Colonic mucosa (tissue), 4 donors: ENCODE data around the gene ZNF691. TPM values are rescaled to one million over a fixed set of nuclear protein-coding genes. Genes with fewer than 3 reads are reported as not detected.

Experiments
- DNase-seq: peaks from one replicate; pipeline ENCODE4 v3.0.0-alpha.2; 2020
- H3K27ac ChIP-seq: fragments of 200-600 bp; one replicate; pipeline ENCODE4 v1.8.0; 2021
- H3K27me3 ChIP-seq: fragments of 200-600 bp; one replicate; pipeline ENCODE4 v1.8.0; 2021
- H3K36me3 ChIP-seq: fragments of 200-600 bp; one replicate; pipeline ENCODE4 v1.8.0; 2021
- H3K4me1 ChIP-seq: fragments of 200-600 bp; one replicate; pipeline ENCODE4 v1.8.0; 2021; ENCODE audit warnings: mild to moderate bottlenecking
- H3K4me3 ChIP-seq: fragments of 200-600 bp; one replicate; pipeline ENCODE4 v1.8.0; 2021
- H3K9ac ChIP-seq, 2 donors: one replicate each; pipeline ENCODE4 v1.7.0; 2013; ENCODE audit warnings: control low read depth in 2 of 2, low read depth in 2 of 2, low read length in 2 of 2
- H3K9me3 ChIP-seq: fragments of 200-600 bp; one replicate; pipeline ENCODE4 v1.8.0; 2021
- CTCF ChIP-seq: fragments of 200-600 bp; IDR thresholded peaks from one replicate; pipeline ENCODE4 v1.8.0; 2022; ENCODE audit warnings: antibody characterized with exemption, mild to moderate bottlenecking
- intact Hi-C: fragments of 100-400 bp; cut with DNase I; formaldehyde crosslinking; loops from one replicate; pipeline ENCODE4 v1.14.1; 2022
- total RNA-seq, 2 donors: library from RNA; stranded (reverse); fragmentation: NEBNext Ultra II Directional in 1 of 2; extraction: Animal tissue kit (Norgen Biotek cat#: 25700) in 1 of 2; gene quantifications; one replicate each; pipeline ENCODE4 v1.2.1, GENCODE V29; 2021
- donor health status: healthy.
- donor health status: DM: no; HTN: no; CAD: no.
- donor health status: DM: no; HTN: no; CAD: no.

ZNF691 gene
- total RNA-seq, 2 donors from 2014 or later = 5.1 to 6.2 TPM

GRCh38 chr1:42841010-42841409 is 5.4 kb upstream of the ZNF691 start:
- no peak for DNase-seq
- intact Hi-C loops = no loop called here
- Histone ChIP-seq H3K9ac (no peak overlapping the region), H3K27me3 (no peaks in the 10 kb centered on the region), H3K4me3 (no peak overlapping the region), H3K4me1 (no peaks in the 10 kb centered on the region), H3K27ac (no peak overlapping the region), H3K36me3 (no peaks in the 10 kb centered on the region), H3K9me3 (no peaks in the 10 kb centered on the region)
- TF ChIP-seq CTCF = no peak

GRCh38 chr1:42841440-42842147 is 4.8 kb upstream of the ZNF691 start:
- no peaks in the 10 kb centered on the region for H3K36me3 ChIP-seq
- TF ChIP-seq CTCF = no peak
- no peak overlapping the region for H3K9ac ChIP-seq
- H3K27ac ChIP-seq = no peak overlapping the region
- H3K27me3 ChIP-seq = no peaks in the 10 kb centered on the region
- DNase-seq = no peak
- H3K9me3 ChIP-seq = no peaks in the 10 kb centered on the region
- no peak overlapping the region for H3K4me3 ChIP-seq
- H3K4me1 ChIP-seq = no peaks in the 10 kb centered on the region
- intact Hi-C loops = no loop called here

GRCh38 chr1:42844592-42845140 is 1.7 kb upstream of the ZNF691 start:
- Histone ChIP-seq H3K27ac (no peak overlapping the region), H3K36me3 (no peaks in the 10 kb centered on the region), H3K4me1 (peaks cover 4% of the 10 kb centered on the region), H3K27me3 (no peaks in the 10 kb centered on the region), H3K9ac (no peak overlapping the region), H3K4me3 (no peak overlapping the region), H3K9me3 (no peaks in the 10 kb centered on the region)
- no peak for TF ChIP-seq CTCF
- no peak for DNase-seq
- intact Hi-C loops = no loop called here

GRCh38 chr1:42845193-42845592 is 1.2 kb upstream of the ZNF691 start:
- Histone ChIP-seq H3K36me3 (no peaks in the 10 kb centered on the region), H3K27me3 (no peaks in the 10 kb centered on the region), H3K27ac (no peak overlapping the region), H3K4me3 (no peak overlapping the region), H3K9ac (no peak overlapping the region), H3K9me3 (no peaks in the 10 kb centered on the region), H3K4me1 (peaks cover 4% of the 10 kb centered on the region)
- no peak for TF ChIP-seq CTCF
- intact Hi-C loops = no loop called here
- no peak for DNase-seq

GRCh38 chr1:42845866-42846256 is 552 bp upstream of the ZNF691 start:
- no peak overlapping the region for H3K27ac ChIP-seq
- H3K9ac ChIP-seq = peak overlapping the region in 1 of 2 donors; percentile 80

More at GRCh38 chr1:42845866-42846256, 552 bp upstream of the ZNF691 start:
- peaks cover 4% of the 10 kb centered on the region for H3K4me1 ChIP-seq
- DNase-seq = no peak
- H3K4me3 ChIP-seq = peak overlapping the region; percentile 99
- no peak for TF ChIP-seq CTCF
- intact Hi-C loops = no loop called here
- H3K27me3 ChIP-seq = no peaks in the 10 kb centered on the region
- H3K36me3 ChIP-seq = no peaks in the 10 kb centered on the region
- no peaks in the 10 kb centered on the region for H3K9me3 ChIP-seq
